ENCODE data around the gene CDH3. TPM values are rescaled to one million over a fixed set of nuclear protein-coding genes. Genes with fewer than 3 reads are reported as not detected.

Gene CDH3
- total and polyA plus RNA-seq, 4 donors: 6.4 to 89.4 (median 15.8) TPM

DNA sequence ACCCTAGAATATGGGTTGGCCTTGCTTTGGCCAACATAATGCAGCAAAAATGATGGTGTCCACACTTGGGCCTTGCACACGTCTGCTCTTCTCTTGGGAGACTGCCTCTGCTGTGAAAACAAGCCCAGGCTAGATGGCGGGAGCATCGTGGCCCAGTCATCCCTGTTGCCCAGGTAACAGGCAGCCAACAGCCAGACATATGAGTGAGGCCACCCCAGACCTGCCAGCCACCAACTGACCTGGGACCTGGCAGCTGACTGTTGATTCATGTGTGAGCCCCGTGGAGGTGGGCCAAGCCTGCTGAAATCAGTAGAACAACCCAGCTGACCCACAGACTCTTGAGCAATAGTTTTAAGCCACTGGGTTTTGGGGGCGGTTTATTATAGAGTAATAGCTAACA lies 39.4 kb upstream of the CDH3 start:
- no peak overlapping the region for H3K9ac ChIP-seq (ENCODE audit: insufficient read depth in 1 of 2, low read length in 2 of 2)
- no peaks in the 10 kb centered on the region for H3K36me3 ChIP-seq (ENCODE audit: control insufficient read depth in 4 of 4, insufficient read depth in 4 of 4, low read length in 4 of 4)
- H3K27me3 ChIP-seq (ENCODE audit: control insufficient read depth in 3 of 3, insufficient read depth in 3 of 3, low read length in 2 of 3): no peaks in the 10 kb centered on the region
- ATAC-seq (ENCODE audit: insufficient read depth, low FRiP score) (no peak), DNase-seq (no peak)
- H3K9me3 ChIP-seq (ENCODE audit: control insufficient read depth in 4 of 4, insufficient read depth in 3 of 4, low read length in 3 of 4): peaks cover 0 to 3% (median 0%) of the 10 kb centered on the region in 4 donors
- no peak overlapping the region for H3K27ac ChIP-seq (ENCODE audit: low read depth in 1 of 2, low read length in 1 of 2)
- TF ChIP-seq, protein P1, sequence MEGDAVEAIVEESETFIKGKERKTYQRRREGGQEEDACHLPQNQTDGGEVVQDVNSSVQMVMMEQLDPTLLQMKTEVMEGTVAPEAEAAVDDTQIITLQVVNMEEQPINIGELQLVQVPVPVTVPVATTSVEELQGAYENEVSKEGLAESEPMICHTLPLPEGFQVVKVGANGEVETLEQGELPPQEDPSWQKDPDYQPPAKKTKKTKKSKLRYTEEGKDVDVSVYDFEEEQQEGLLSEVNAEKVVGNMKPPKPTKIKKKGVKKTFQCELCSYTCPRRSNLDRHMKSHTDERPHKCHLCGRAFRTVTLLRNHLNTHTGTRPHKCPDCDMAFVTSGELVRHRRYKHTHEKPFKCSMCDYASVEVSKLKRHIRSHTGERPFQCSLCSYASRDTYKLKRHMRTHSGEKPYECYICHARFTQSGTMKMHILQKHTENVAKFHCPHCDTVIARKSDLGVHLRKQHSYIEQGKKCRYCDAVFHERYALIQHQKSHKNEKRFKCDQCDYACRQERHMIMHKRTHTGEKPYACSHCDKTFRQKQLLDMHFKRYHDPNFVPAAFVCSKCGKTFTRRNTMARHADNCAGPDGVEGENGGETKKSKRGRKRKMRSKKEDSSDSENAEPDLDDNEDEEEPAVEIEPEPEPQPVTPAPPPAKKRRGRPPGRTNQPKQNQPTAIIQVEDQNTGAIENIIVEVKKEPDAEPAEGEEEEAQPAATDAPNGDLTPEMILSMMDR (IDR thresholded peaks at IDR 0.05; ENCODE audit: control extremely low read depth, extremely low read depth): no peak
- H3K4me1 ChIP-seq (ENCODE audit: control insufficient read depth in 5 of 5, insufficient read depth in 5 of 5, low read length in 5 of 5): no peaks in the 10 kb centered on the region
- WGBS, 2 donors: 77 to 80% methylated on average over 5 of the region's 5 CpGs
- H3K4me3 ChIP-seq: no peak overlapping the region

- Histone ChIP-seq H3K4me1 (ENCODE audit: control insufficient read depth in 5 of 5, insufficient read depth in 5 of 5, low read length in 5 of 5) (no peaks in the 10 kb centered on the region), H3K27me3 (ENCODE audit: control insufficient read depth in 3 of 3, insufficient read depth in 3 of 3, low read length in 2 of 3) (no peaks in the 10 kb centered on the region), H3K9ac (ENCODE audit: insufficient read depth in 1 of 2, low read length in 2 of 2) (no peak overlapping the region), H3K36me3 (ENCODE audit: control insufficient read depth in 4 of 4, insufficient read depth in 4 of 4, low read length in 4 of 4) (no peaks in the 10 kb centered on the region), H3K4me3 (no peak overlapping the region), H3K27ac (ENCODE audit: low read depth in 1 of 2, low read length in 1 of 2) (no peak overlapping the region), H3K9me3 (ENCODE audit: control insufficient read depth in 4 of 4, insufficient read depth in 3 of 4, low read length in 3 of 4) (peaks cover 0 to 3% (median 0%) of the 10 kb centered on the region in 4 donors)
- TF ChIP-seq, protein P1 (IDR thresholded peaks at IDR 0.05; ENCODE audit: control extremely low read depth, extremely low read depth): no peak
- ATAC-seq (ENCODE audit: insufficient read depth, low FRiP score): no peak
- no peak for DNase-seq
- WGBS, 2 donors: 89 to 100% methylated on average over 7 of the region's 7 CpGs
Measured at GRCh38 chr16:68607443-68607842, 37.7 kb upstream of the CDH3 start.

DNA sequence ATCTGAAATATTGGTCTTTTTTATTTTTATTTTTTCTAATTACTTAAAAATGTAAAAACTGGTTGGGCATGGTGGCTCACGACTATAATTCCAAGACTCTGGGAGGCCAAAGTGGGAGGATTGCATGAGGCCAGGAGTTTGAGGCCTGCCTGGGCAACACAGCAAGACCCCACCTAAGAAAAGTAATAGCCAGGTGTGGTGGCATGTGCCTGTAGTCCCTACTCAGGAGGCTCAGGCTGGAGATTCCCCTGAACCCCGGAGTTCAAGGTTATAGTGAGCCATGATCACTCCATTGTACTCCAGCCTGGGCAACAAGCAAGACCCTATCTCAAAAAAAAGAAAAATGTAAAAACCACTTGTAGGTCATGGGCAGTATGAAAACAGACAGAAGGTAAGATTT lies 36.8 kb upstream of the CDH3 start:
- no peaks in the 10 kb centered on the region for H3K4me1 ChIP-seq (ENCODE audit: control insufficient read depth in 5 of 5, insufficient read depth in 5 of 5, low read length in 5 of 5)
- no peak overlapping the region for H3K27ac ChIP-seq (ENCODE audit: low read depth in 1 of 2, low read length in 1 of 2)
- H3K9me3 ChIP-seq (ENCODE audit: control insufficient read depth in 4 of 4, insufficient read depth in 3 of 4, low read length in 3 of 4): peaks cover 0 to 6% (median 2%) of the 10 kb centered on the region in 4 donors
- no peaks in the 10 kb centered on the region for H3K36me3 ChIP-seq (ENCODE audit: control insufficient read depth in 4 of 4, insufficient read depth in 4 of 4, low read length in 4 of 4)
- no peak overlapping the region for H3K4me3 ChIP-seq
- no peak overlapping the region for H3K9ac ChIP-seq (ENCODE audit: insufficient read depth in 1 of 2, low read length in 2 of 2)
- 95 to 100% methylated on average over 2 of the region's 2 CpGs for WGBS, 2 donors
- TF ChIP-seq, protein P1 (IDR thresholded peaks at IDR 0.05; ENCODE audit: control extremely low read depth, extremely low read depth): no peak
- ATAC-seq (ENCODE audit: insufficient read depth, low FRiP score): no peak
- no peak for DNase-seq
- H3K27me3 ChIP-seq (ENCODE audit: control insufficient read depth in 3 of 3, insufficient read depth in 3 of 3, low read length in 2 of 3): no peaks in the 10 kb centered on the region

DNA sequence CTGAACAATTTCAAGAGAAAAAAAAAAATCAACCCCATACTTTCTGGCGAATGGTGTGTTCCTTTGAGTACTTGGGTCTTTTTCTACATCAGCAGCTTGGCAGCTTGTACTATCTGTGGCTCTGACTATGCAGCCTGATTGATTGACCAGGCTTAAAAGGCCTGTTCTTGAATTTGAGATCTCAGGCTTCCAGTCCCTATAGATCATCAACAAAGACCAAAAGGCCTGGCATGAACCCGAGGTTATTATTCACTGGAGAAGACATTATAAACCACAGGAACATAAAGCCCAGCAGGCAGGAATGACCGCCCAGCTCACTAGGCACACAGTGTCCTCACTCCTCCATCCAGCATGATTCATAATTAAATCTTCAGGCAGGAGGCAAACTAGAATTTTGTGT lies 32.1 kb upstream of the CDH3 start:
- H3K27ac ChIP-seq (ENCODE audit: low read depth in 1 of 2, low read length in 1 of 2): no peak overlapping the region
- 79 to 93% methylated on average over 3 of the region's 3 CpGs for WGBS, 2 donors
- H3K27me3 ChIP-seq (ENCODE audit: control insufficient read depth in 3 of 3, insufficient read depth in 3 of 3, low read length in 2 of 3): no peaks in the 10 kb centered on the region
- no peak overlapping the region for H3K9ac ChIP-seq (ENCODE audit: insufficient read depth in 1 of 2, low read length in 2 of 2)
- ATAC-seq (ENCODE audit: insufficient read depth, low FRiP score): no peak
- no peak overlapping the region for H3K4me3 ChIP-seq
- TF ChIP-seq, protein P1 (IDR thresholded peaks at IDR 0.05; ENCODE audit: control extremely low read depth, extremely low read depth): no peak
- no peak for DNase-seq
- peaks cover 0 to 9% (median 4%) of the 10 kb centered on the region in 4 donors for H3K9me3 ChIP-seq (ENCODE audit: control insufficient read depth in 4 of 4, insufficient read depth in 3 of 4, low read length in 3 of 4)
- H3K4me1 ChIP-seq (ENCODE audit: control insufficient read depth in 5 of 5, insufficient read depth in 5 of 5, low read length in 5 of 5): no peaks in the 10 kb centered on the region
- no peaks in the 10 kb centered on the region for H3K36me3 ChIP-seq (ENCODE audit: control insufficient read depth in 4 of 4, insufficient read depth in 4 of 4, low read length in 4 of 4)
